Measurements from ENCODE around the gene SELENOO. TPM values are rescaled to one million over a fixed set of nuclear protein-coding genes. Genes with fewer than 3 reads are reported as not detected.

The SELENOO gene
- total and polyA plus RNA-seq, 4 donors, result 15.6 to 30.3 (median 24.1) TPM

DNA sequence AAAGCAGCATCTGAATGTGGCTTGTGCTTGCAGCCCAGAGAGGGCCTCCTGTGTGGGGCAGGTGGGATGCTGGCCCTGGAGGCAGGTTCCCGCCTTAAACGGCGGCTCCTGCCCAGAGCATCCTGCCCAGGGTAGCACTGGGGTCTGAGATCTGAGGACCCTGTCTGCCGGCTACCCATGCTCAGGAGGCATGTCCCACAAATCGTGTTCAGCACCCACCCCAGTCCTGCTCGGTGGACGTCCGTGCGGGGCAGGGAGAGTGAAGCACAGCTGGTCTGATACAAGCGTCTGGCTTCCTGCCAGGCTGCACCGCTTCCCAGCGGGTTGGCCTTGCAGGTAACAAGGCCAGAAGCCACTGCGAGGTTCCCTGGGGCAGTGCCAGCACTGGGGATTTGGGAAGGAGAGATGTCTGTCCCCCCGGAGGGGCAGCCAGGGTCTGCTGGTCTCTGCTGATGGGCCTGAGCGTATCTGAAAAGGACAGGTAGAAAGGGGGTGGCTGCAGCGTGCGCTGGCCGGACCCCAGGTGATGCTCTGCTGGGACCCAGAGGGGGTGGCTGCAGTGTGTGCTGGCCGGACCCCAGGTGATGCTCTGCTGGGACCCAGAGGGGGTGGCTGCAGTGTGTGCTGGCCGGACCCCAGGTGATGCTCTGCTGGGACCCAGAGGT is 11.5 kb upstream of the SELENOO start:
- H3K27ac ChIP-seq (ENCODE audit: low read depth in 1 of 2, low read length in 1 of 2), result peak overlapping the region; percentile 34 to 95
- H3K27me3 ChIP-seq (ENCODE audit: control insufficient read depth in 3 of 3, insufficient read depth in 3 of 3, low read length in 2 of 3), result no peaks in the 10 kb centered on the region
- H3K4me3 ChIP-seq, result no peak overlapping the region
- WGBS, 2 donors, result 75 to 83% methylated on average over 20 of the region's 20 CpGs
- peaks cover 5 to 36% (median 21%) of the 10 kb centered on the region in 5 donors for H3K4me1 ChIP-seq (ENCODE audit: control insufficient read depth in 5 of 5, insufficient read depth in 5 of 5, low read length in 5 of 5)
- peaks cover 0 to 11% (median 5%) of the 10 kb centered on the region in 4 donors for H3K36me3 ChIP-seq (ENCODE audit: control insufficient read depth in 4 of 4, insufficient read depth in 4 of 4, low read length in 4 of 4)
- no peaks in the 10 kb centered on the region for H3K9me3 ChIP-seq (ENCODE audit: control insufficient read depth in 4 of 4, insufficient read depth in 3 of 4, low read length in 3 of 4)
- TF ChIP-seq, protein P1, sequence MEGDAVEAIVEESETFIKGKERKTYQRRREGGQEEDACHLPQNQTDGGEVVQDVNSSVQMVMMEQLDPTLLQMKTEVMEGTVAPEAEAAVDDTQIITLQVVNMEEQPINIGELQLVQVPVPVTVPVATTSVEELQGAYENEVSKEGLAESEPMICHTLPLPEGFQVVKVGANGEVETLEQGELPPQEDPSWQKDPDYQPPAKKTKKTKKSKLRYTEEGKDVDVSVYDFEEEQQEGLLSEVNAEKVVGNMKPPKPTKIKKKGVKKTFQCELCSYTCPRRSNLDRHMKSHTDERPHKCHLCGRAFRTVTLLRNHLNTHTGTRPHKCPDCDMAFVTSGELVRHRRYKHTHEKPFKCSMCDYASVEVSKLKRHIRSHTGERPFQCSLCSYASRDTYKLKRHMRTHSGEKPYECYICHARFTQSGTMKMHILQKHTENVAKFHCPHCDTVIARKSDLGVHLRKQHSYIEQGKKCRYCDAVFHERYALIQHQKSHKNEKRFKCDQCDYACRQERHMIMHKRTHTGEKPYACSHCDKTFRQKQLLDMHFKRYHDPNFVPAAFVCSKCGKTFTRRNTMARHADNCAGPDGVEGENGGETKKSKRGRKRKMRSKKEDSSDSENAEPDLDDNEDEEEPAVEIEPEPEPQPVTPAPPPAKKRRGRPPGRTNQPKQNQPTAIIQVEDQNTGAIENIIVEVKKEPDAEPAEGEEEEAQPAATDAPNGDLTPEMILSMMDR (IDR thresholded peaks at IDR 0.05; ENCODE audit: control extremely low read depth, extremely low read depth), result no peak
- ATAC-seq (ENCODE audit: insufficient read depth, low FRiP score), result no peak
- no peak overlapping the region for H3K9ac ChIP-seq (ENCODE audit: insufficient read depth in 1 of 2, low read length in 2 of 2)
- DNase-seq, result no peak

DNA sequence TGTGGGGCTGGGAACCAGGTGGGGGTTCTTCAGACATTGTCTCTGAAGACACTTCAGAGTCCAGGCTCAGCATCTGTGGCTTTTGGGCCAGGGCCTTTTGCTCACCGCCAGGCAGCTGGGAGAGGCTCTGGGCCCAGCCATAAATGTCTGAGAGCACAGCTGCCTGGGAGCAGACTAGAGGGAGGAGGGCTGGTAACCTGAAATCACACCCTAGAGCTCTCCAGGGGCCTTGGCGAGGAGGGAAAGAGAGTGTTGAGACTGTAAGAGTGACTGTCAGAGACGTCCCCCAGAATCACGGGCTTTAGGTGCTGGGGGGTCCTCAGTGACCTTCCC is 11.0 kb upstream of the SELENOO start:
- Histone ChIP-seq H3K27me3 (ENCODE audit: control insufficient read depth in 3 of 3, insufficient read depth in 3 of 3, low read length in 2 of 3) (no peaks in the 10 kb centered on the region), H3K4me1 (ENCODE audit: control insufficient read depth in 5 of 5, insufficient read depth in 5 of 5, low read length in 5 of 5) (peaks cover 5 to 31% (median 16%) of the 10 kb centered on the region in 5 donors), H3K9ac (ENCODE audit: insufficient read depth in 1 of 2, low read length in 2 of 2) (peak overlapping the region in 1 of 2 donors; percentile 32), H3K9me3 (ENCODE audit: control insufficient read depth in 4 of 4, insufficient read depth in 3 of 4, low read length in 3 of 4) (no peaks in the 10 kb centered on the region), H3K4me3 (no peak overlapping the region), H3K36me3 (ENCODE audit: control insufficient read depth in 4 of 4, insufficient read depth in 4 of 4, low read length in 4 of 4) (peaks cover 0 to 16% (median 7%) of the 10 kb centered on the region in 4 donors), H3K27ac (ENCODE audit: low read depth in 1 of 2, low read length in 1 of 2) (peak overlapping the region; percentile 34 to 95)
- ATAC-seq (ENCODE audit: insufficient read depth, low FRiP score) (no peak), DNase-seq (peak in 1 of 3 donors; percentile 33)
- TF ChIP-seq, protein P1 (IDR thresholded peaks at IDR 0.05; ENCODE audit: control extremely low read depth, extremely low read depth), result no peak
- WGBS, 2 donors, result 12 to 23% methylated on average over 4 of the region's 4 CpGs

DNA sequence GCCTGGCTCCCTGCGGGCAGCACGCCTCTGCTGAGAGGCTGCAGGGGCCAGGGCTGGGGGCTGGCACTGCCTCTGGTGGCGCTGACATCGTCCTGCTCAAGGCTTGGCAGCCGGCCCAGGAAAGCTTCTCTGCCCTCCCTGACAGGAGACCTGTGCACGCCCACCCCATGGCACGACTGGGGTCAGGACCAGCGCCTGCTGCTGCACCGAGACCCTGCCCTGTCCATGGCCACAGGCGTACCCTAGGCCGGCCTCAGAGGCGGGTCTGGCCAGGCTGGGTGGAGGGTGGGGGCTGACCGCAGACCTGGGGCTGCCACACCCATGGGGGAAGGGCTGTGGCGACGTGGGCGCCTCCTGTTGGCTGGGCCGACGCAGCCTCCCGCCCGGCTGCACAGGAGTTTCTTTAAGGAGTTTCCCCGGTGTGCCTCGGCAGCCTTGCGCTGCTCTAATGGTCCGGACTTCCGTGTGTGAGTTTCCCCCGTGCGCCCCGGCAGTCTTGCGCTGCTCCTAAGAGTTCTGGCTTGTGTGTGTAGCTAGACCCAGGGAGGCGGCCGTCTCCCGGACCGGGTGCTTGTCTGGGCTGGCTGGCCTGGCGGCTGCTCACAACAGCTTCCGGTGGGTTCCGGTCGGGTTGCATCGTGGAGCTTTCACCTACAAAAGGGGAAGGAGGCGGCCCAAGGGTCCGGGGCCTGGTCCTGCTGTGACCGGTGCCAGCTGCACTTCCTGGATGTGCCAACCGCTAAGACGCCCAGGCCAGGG is 10.4 kb upstream of the SELENOO start:
- peak overlapping the region; percentile 43 to 95 for H3K27ac ChIP-seq (ENCODE audit: low read depth in 1 of 2, low read length in 1 of 2)
- no peak overlapping the region for H3K9ac ChIP-seq (ENCODE audit: insufficient read depth in 1 of 2, low read length in 2 of 2)
- H3K36me3 ChIP-seq (ENCODE audit: control insufficient read depth in 4 of 4, insufficient read depth in 4 of 4, low read length in 4 of 4), result peaks cover 0 to 21% (median 7%) of the 10 kb centered on the region in 4 donors
- ATAC-seq (ENCODE audit: insufficient read depth, low FRiP score), result peak; percentile 72
- no peaks in the 10 kb centered on the region for H3K27me3 ChIP-seq (ENCODE audit: control insufficient read depth in 3 of 3, insufficient read depth in 3 of 3, low read length in 2 of 3)
- H3K4me3 ChIP-seq, result peak overlapping the region; percentile 36
- peak; percentile 65 to 75 (median 73) for DNase-seq
- 1 to 4% methylated on average over 37 to 43 of the region's 43 CpGs for WGBS, 2 donors
- no peaks in the 10 kb centered on the region for H3K9me3 ChIP-seq (ENCODE audit: control insufficient read depth in 4 of 4, insufficient read depth in 3 of 4, low read length in 3 of 4)
- TF ChIP-seq, protein P1 (IDR thresholded peaks at IDR 0.05; ENCODE audit: control extremely low read depth, extremely low read depth), result no peak
- peaks cover 4 to 26% (median 16%) of the 10 kb centered on the region in 5 donors for H3K4me1 ChIP-seq (ENCODE audit: control insufficient read depth in 5 of 5, insufficient read depth in 5 of 5, low read length in 5 of 5)

Measured in lung (tissue), 12 donors.